Tibial nerve (tissue), 4 donors: ENCODE results near the gene FLOT2. TPM values are rescaled to one million over a fixed set of nuclear protein-coding genes. Genes with fewer than 3 reads are reported as not detected.

Experiments
- DNase-seq, 2 donors: peaks; one replicate each; pipeline ENCODE4 v3.0.0-alpha.2; 2019; ENCODE audit warnings: low spot score in 2 of 2
- H3K27ac ChIP-seq, 4 donors: fragments of 200-600 bp; sonication (generic) in 3 of 4; one replicate each; pipeline ENCODE4 v1.5.1; 2017 to 2019; ENCODE audit warnings: mild to moderate bottlenecking in 1 of 4
- H3K27me3 ChIP-seq, 2 donors: fragments of 200-600 bp; sonication (generic) in 1 of 2; one replicate each; pipeline versions ENCODE4 v1.5.1 to v1.6.0; 2017 to 2019
- H3K36me3 ChIP-seq, 3 donors: fragments of 200-600 bp; sonication (generic); one replicate each; pipeline ENCODE4 v1.5.1; 2018 to 2019
- H3K4me1 ChIP-seq, 4 donors: fragments of 200-600 bp; sonication (generic) in 3 of 4; one replicate each; pipeline ENCODE4 v1.5.1; 2017 to 2019
- H3K4me3 ChIP-seq, 4 donors: fragments of 200-600 bp; sonication (generic) in 3 of 4; one replicate each; pipeline ENCODE4 v1.5.1; 2017 to 2019; ENCODE audit warnings: mild to moderate bottlenecking in 1 of 4, moderate library complexity in 1 of 4
- H3K9me3 ChIP-seq, 4 donors: fragments of 200-600 bp; sonication (generic) in 3 of 4; one replicate each; pipeline ENCODE4 v1.5.1; 2017 to 2019
- CTCF ChIP-seq, 5 experiments: fragments of 200-600 bp in 3 of 5; fragments of 450-650 bp in 2 of 5; sonication (generic) in 3 of 5; IDR thresholded peaks; one replicate each; pipeline ENCODE4 v1.5.1; 2016 to 2019; ENCODE audit warnings: antibody characterized with exemption in 5 of 5, mild to moderate bottlenecking in 3 of 5, moderate library complexity in 2 of 5
- EP300 ChIP-seq, 2 donors: sonication (generic); formaldehyde crosslinking; IDR thresholded peaks; one replicate each; pipeline ENCODE4 v1.6.1; 2017; ENCODE audit warnings: antibody characterized with exemption in 2 of 2, mild to moderate bottlenecking in 1 of 2
- POLR2A ChIP-seq, 2 donors: fragments of 450-650 bp; IDR thresholded peaks; one replicate each; pipeline ENCODE4 v1.6.1; 2017; ENCODE audit warnings: antibody characterized with exemption in 2 of 2, mild to moderate bottlenecking in 2 of 2, moderate library complexity in 2 of 2
- WGBS, 2 donors: methylation state at CpG; one replicate each; pipeline ENCODE4 v1.1.5; 2018; 5-methylcytosine and 5-hydroxymethylcytosine counted together
- small RNA-seq: library from RNA; depleted of rRNA; stranded (forward); fragments of <200 nt; gene quantifications from one replicate; pipeline ENCODE3, GENCODE V24; 2016
- total RNA-seq, 4 donors: library from RNA; depleted of rRNA; stranded (reverse); fragments of >200 nt; gene quantifications; one replicate each; pipeline ENCODE4 v1.1.0, GENCODE V29; 2016

Gene FLOT2
- total RNA-seq, 4 donors from 2014 or later, result 54.8 to 84.9 (median 65.2) TPM

DNA sequence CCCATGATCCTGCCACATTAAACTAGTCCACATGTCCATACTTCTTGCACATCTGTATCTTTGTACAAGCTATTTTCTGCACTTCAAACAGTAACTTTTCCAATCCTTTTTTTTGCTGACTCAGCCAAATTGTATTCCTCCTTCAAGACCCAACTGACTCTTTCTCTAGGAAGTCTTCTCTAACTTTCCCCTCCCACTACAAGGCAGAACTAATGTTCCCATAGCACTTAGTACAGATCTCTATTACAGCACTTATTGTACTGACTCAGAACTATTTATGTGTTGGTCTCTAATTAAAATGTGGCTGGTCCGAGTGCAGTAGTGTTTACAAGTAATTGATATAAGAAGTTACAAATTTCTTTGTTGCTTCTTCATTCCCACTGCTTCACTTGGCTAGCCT lies 63.1 kb downstream of the FLOT2 start:
- Histone ChIP-seq H3K36me3 (peaks cover 0 to 4% (median 0%) of the 10 kb centered on the region in 3 donors), H3K27me3 (no peaks in the 10 kb centered on the region), H3K4me1 (peaks cover 0 to 3% (median 0%) of the 10 kb centered on the region in 4 donors), H3K4me3 (no peak overlapping the region), H3K27ac (no peak overlapping the region), H3K9me3 (no peaks in the 10 kb centered on the region)
- 100% methylated on average over 1 of the region's 1 CpG for WGBS, 2 donors
- TF ChIP-seq CTCF (IDR thresholded peaks at IDR 0.05) (no peak), POLR2A (IDR thresholded peaks at IDR 0.05) (no peak), EP300 (IDR thresholded peaks at IDR 0.05) (no peak)
- no peak for DNase-seq

Small RNA genes within 50 kb of the gene (small RNA-seq; reads per million reads assigned to genes)
- not detected for gene RF00019

Other genes with a start within 250 kb of the FLOT2 start
- 10 to 100 TPM; 26.7 to 45.3 (median 32.4) TPM for gene SDF2, start 235.8 kb downstream of the FLOT2 start, total RNA-seq
- 100 to 1,000 TPM in 1 of 4 donors, 10 to 100 TPM in 3; 56.4 to 101 (median 66.6) TPM for gene SUPT6H, start 235.5 kb downstream of the FLOT2 start, total RNA-seq
- 1 to 10 TPM; 2.1 to 6.3 (median 4.6) TPM for gene PROCA1, start 185.8 kb downstream of the FLOT2 start, total RNA-seq
- 100 to 1,000 TPM; 189 to 298 (median 196) TPM for gene RAB34, start 179.9 kb downstream of the FLOT2 start, total RNA-seq
- 100 to 1,000 TPM; 431 to 573 (median 517) TPM for gene RPL23A, start 177.7 kb downstream of the FLOT2 start, total RNA-seq
- gene TLCD1, start 171.5 kb downstream of the FLOT2 start, total RNA-seq, result 1 to 10 TPM in 1 of 4 donors, under 1 TPM in 1, not detected in 2; 0.44 to 1.2 TPM
- 1 to 10 TPM; 2.8 to 6.0 (median 3.5) TPM for gene NEK8, start 168.9 kb downstream of the FLOT2 start, total RNA-seq
- gene TRAF4, start 153.7 kb downstream of the FLOT2 start, total RNA-seq, result 10 to 100 TPM; 18.4 to 42.8 (median 30.0) TPM
- gene FAM222B, start 54.9 kb downstream of the FLOT2 start, total RNA-seq, result 10 to 100 TPM in 2 of 4 donors, 1 to 10 TPM in 2; 6.1 to 17.1 (median 11.4) TPM
- 10 to 100 TPM; 26.4 to 52.8 (median 36.2) TPM for gene ERAL1, start 42.7 kb downstream of the FLOT2 start, total RNA-seq
- gene DHRS13, start 5.3 kb upstream of the FLOT2 start, total RNA-seq, result 10 to 100 TPM in 1 of 4 donors, 1 to 10 TPM in 3; 2.4 to 21.9 (median 8.8) TPM
- gene PHF12, start 53.8 kb upstream of the FLOT2 start, total RNA-seq, result 10 to 100 TPM; 45.7 to 95.1 (median 49.6) TPM
- gene SEZ6, start 108.3 kb upstream of the FLOT2 start, total RNA-seq, result not detected
- gene PIPOX, start 145.4 kb upstream of the FLOT2 start, total RNA-seq, result 1 to 10 TPM in 3 of 4 donors, under 1 TPM in 1; 0.60 to 6.1 (median 2.8) TPM